SK-N-SH (cell line): ENCODE data around the gene BMP5.

Source experiments
- CTCF ChIP-seq: fragments of 200-600 bp; sonication (generic); IDR thresholded peaks from 2 replicates; pipeline ENCODE4 v1.6.1; 2017; ENCODE audit warnings: antibody characterized with exemption, mild to moderate bottlenecking, moderate library complexity
- EP300 ChIP-seq, 2 experiments: IDR thresholded peaks; 2 replicates each; pipeline versions ENCODE4 v1.4.0 to v1.6.1; 2012; ENCODE audit warnings: borderline replicate concordance in 1 of 2, low read depth in 1 of 2, low read length in 1 of 2
- EZH2phosphoT487 ChIP-seq: fragments of 200-600 bp; sonication (generic); IDR thresholded peaks from 2 replicates; pipeline ENCODE4 v1.6.1; 2017; ENCODE audit warnings: low read depth, mixed run types, mild to moderate bottlenecking, antibody characterized with exemption, moderate library complexity, borderline replicate concordance
- MAX ChIP-seq: IDR thresholded peaks from 2 replicates; pipeline ENCODE4 v1.4.0; 2012; ENCODE audit warnings: low read depth
- NFIC ChIP-seq: IDR thresholded peaks from 2 replicates; pipeline ENCODE4 v1.4.0; 2012; ENCODE audit warnings: borderline replicate concordance
- POLR2AphosphoS5 ChIP-seq: IDR thresholded peaks from 2 replicates; pipeline ENCODE4 v1.6.1; 2012; ENCODE audit warnings: low read depth, low read length
- RAD21 ChIP-seq: IDR thresholded peaks from 2 replicates; pipeline ENCODE4 v1.6.1; 2012; ENCODE audit warnings: mild to moderate bottlenecking, low read length
- RCOR1 ChIP-seq: fragments of 150-350 bp; IDR thresholded peaks from 2 replicates; pipeline ENCODE4 v1.6.1; 2017; ENCODE audit warnings: antibody characterized with exemption, low read length
- TEAD4 ChIP-seq: IDR thresholded peaks from 2 replicates; pipeline ENCODE4 v1.4.0; 2012; ENCODE audit warnings: mild to moderate bottlenecking, borderline replicate concordance; ENCODE audit not compliant: insufficient read depth
- TF ChIP-seq, protein P1 (sequence below): IDR thresholded peaks from 2 replicates; pipeline ENCODE4 v1.4.0; 2012; ENCODE audit warnings: low read depth, borderline replicate concordance

GRCh38 chr6:55794136-55794812 is 81.1 kb downstream of the BMP5 start:
- no peak for TF ChIP-seq CTCF
- no peak for TF ChIP-seq MAX
- TF ChIP-seq, protein P1, sequence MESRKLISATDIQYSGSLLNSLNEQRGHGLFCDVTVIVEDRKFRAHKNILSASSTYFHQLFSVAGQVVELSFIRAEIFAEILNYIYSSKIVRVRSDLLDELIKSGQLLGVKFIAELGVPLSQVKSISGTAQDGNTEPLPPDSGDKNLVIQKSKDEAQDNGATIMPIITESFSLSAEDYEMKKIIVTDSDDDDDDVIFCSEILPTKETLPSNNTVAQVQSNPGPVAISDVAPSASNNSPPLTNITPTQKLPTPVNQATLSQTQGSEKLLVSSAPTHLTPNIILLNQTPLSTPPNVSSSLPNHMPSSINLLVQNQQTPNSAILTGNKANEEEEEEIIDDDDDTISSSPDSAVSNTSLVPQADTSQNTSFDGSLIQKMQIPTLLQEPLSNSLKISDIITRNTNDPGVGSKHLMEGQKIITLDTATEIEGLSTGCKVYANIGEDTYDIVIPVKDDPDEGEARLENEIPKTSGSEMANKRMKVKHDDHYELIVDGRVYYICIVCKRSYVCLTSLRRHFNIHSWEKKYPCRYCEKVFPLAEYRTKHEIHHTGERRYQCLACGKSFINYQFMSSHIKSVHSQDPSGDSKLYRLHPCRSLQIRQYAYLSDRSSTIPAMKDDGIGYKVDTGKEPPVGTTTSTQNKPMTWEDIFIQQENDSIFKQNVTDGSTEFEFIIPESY: no peak
- TF ChIP-seq RAD21: no peak
- no peak for TF ChIP-seq RCOR1
- no peak for TF ChIP-seq EP300 (IDR thresholded peaks at IDR 0.05; ENCODE audit: borderline replicate concordance in 1 of 2, low read depth in 1 of 2, low read length in 1 of 2)
- no peak for TF ChIP-seq POLR2AphosphoS5
- TF ChIP-seq EZH2phosphoT487: no peak
- no peak for TF ChIP-seq TEAD4
- no peak for TF ChIP-seq NFIC
